Brain microvascular endothelial cell (primary cell): ENCODE data around the gene WNK1.

Source experiments
- DNase-seq: peaks from one replicate; pipeline ENCODE4 v3.0.0-alpha.2; 2020
- H3K27ac ChIP-seq: fragments of 250-450 bp; sonication (Bioruptor Pico); 2 replicates; pipeline ENCODE4 v1.5.1; 2020; ENCODE audit warnings: mild to moderate bottlenecking, moderate library complexity
- H3K27me3 ChIP-seq: fragments of 250-450 bp; sonication (Bioruptor Pico); replicated peaks from 2 replicates; pipeline ENCODE4 v1.5.1; 2020; ENCODE audit warnings: mild to moderate bottlenecking
- H3K36me3 ChIP-seq: fragments of 250-450 bp; sonication (Bioruptor Pico); replicated peaks from 2 replicates; pipeline ENCODE4 v1.5.1; 2020; ENCODE audit warnings: mild to moderate bottlenecking
- H3K4me3 ChIP-seq: 2 replicates; pipeline ENCODE4 v1.5.1; 2011; ENCODE audit warnings: low read depth, mild to moderate bottlenecking, control low read depth, low read length, moderate library complexity
- in situ Hi-C: cut with HindIII; loops from 2 replicates; pipeline ENCODE4 v1.10.0; 2017; ENCODE audit warnings: low sequenced_read_pairs, low pct_ligation_motif_present
- TF ChIP-seq, protein P1 (sequence below): IDR thresholded peaks from 2 replicates; pipeline ENCODE4 v1.5.1; 2011; ENCODE audit warnings: low read depth, mild to moderate bottlenecking, moderate library complexity, low read length, control low read depth, inconsistent platforms; ENCODE audit errors: missing control alignments

Gene WNK1

GRCh38 chr12:851343-851742 lies 99.0 kb downstream of the WNK1 start:
- H3K36me3 ChIP-seq = no peaks in the 10 kb centered on the region
- H3K27ac ChIP-seq = peak overlapping the region; percentile 19
- DNase-seq = no peak
- H3K27me3 ChIP-seq = no peaks in the 10 kb centered on the region
- TF ChIP-seq, protein P1, sequence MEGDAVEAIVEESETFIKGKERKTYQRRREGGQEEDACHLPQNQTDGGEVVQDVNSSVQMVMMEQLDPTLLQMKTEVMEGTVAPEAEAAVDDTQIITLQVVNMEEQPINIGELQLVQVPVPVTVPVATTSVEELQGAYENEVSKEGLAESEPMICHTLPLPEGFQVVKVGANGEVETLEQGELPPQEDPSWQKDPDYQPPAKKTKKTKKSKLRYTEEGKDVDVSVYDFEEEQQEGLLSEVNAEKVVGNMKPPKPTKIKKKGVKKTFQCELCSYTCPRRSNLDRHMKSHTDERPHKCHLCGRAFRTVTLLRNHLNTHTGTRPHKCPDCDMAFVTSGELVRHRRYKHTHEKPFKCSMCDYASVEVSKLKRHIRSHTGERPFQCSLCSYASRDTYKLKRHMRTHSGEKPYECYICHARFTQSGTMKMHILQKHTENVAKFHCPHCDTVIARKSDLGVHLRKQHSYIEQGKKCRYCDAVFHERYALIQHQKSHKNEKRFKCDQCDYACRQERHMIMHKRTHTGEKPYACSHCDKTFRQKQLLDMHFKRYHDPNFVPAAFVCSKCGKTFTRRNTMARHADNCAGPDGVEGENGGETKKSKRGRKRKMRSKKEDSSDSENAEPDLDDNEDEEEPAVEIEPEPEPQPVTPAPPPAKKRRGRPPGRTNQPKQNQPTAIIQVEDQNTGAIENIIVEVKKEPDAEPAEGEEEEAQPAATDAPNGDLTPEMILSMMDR = no peak
- in situ Hi-C loops = no loop called here
- H3K4me3 ChIP-seq = no peak overlapping the region

DNA sequence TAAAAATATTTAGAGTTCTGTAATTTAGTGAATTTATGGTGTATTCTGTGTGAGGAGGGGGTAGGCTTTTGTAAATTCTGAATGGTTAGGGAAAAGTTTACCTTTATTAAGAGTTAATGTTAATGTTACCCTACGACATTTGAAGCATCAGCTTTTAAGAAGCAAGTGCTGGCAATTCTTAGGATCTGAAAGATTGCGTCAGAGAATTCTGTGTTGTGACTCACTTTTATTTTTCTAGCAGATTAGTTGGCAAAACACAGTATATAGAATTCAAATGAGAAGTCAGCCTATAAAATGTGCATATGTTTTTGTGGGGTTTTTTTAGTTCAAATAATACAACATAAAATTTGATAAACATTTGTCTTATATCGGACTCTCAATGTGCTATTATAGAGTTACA lies 99.5 kb downstream of the WNK1 start:
- TF ChIP-seq, protein P1 = no peak
- Histone ChIP-seq H3K27me3 (no peaks in the 10 kb centered on the region), H3K27ac (peak overlapping the region; percentile 19), H3K4me3 (no peak overlapping the region), H3K36me3 (no peaks in the 10 kb centered on the region)
- in situ Hi-C loops = no loop called here
- DNase-seq = peak; percentile 57

DNA sequence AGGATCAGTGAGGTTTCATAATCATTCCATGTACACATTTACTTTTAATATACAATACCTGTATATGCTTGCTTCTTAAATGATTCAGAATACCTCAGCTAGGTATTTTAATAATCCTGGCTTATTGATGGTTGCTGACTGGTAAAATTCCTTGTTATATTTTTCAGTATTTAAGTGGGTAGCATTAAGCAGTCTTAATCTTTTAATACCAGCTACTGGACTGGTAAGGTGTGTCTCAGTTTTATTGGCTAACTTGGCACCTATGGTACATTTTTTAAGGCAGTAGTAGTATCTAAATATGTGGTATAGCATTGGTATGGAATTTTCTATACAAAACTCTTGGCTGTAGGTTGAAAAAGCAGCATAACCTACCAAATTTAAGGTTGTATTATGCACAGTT lies 100.5 kb downstream of the WNK1 start:
- DNase-seq = no peak
- H3K36me3 ChIP-seq = no peaks in the 10 kb centered on the region
- no peak overlapping the region for H3K27ac ChIP-seq
- in situ Hi-C loops = no loop called here
- TF ChIP-seq, protein P1 = no peak
- no peaks in the 10 kb centered on the region for H3K27me3 ChIP-seq
- H3K4me3 ChIP-seq = no peak overlapping the region

DNA sequence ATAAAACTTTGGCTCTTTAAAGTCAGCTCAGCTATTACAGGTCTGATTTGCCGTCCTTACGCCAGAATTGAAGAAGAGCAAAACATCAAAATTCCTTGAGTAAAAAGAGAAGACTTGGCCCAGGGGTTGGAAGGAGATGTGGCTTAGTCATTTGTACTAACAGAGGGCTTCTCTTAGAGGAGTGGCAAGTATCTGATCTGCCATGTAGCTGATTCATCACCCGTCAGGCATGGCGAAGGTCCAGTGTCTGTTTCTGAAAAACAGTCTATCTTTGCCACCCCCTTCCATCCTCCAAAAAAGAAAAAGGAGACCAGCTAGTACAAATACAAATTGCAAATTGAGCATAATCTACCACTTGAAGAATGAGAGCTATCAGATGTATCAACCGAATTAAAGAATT lies 105.2 kb downstream of the WNK1 start:
- TF ChIP-seq, protein P1 = no peak
- H3K27ac ChIP-seq = no peak overlapping the region
- DNase-seq = peak; percentile 73
- peaks cover 11% of the 10 kb centered on the region for H3K36me3 ChIP-seq
- H3K27me3 ChIP-seq = no peaks in the 10 kb centered on the region
- in situ Hi-C loops = no loop called here
- no peak overlapping the region for H3K4me3 ChIP-seq

GRCh38 chr12:862303-862911 lies 110.0 kb downstream of the WNK1 start:
- TF ChIP-seq, protein P1 = no peak
- no peak for DNase-seq
- in situ Hi-C loops = no loop called here
- Histone ChIP-seq H3K4me3 (no peak overlapping the region), H3K27ac (no peak overlapping the region), H3K36me3 (peaks cover 18% of the 10 kb centered on the region), H3K27me3 (no peaks in the 10 kb centered on the region)

- peaks cover 22% of the 10 kb centered on the region for H3K36me3 ChIP-seq
- in situ Hi-C loops = no loop called here
Measured at GRCh38 chr12:863285-863684, 110.9 kb downstream of the WNK1 start.

More at GRCh38 chr12:863285-863684, 110.9 kb downstream of the WNK1 start:
- Histone ChIP-seq H3K4me3 (no peak overlapping the region), H3K27me3 (no peaks in the 10 kb centered on the region), H3K27ac (no peak overlapping the region)
- no peak for DNase-seq
- TF ChIP-seq, protein P1 = no peak
